GM12801 (cell line): ENCODE data around the gene PABPN1.

Experiments used
- CTCF ChIP-seq: IDR thresholded peaks from one replicate; pipeline ENCODE4 v1.5.1; 2011; ENCODE audit warnings: control low read depth; ENCODE audit not compliant: insufficient read length; ENCODE audit errors: extremely low read depth

Gene PABPN1

GRCh38 chr14:23319746-23320583 lies 1.3 kb upstream of the PABPN1 start:
- no peak for TF ChIP-seq CTCF

- TF ChIP-seq CTCF, result no peak
These were observed 603 bp downstream of the PABPN1 start for GRCh38 chr14:23321572-23322547.

- TF ChIP-seq CTCF, result no peak
These were observed 1.6 kb downstream of the PABPN1 start for GRCh38 chr14:23322568-23323517.

GRCh38 chr14:23323838-23324454 lies 2.7 kb downstream of the PABPN1 start:
- TF ChIP-seq CTCF, result no peak

GRCh38 chr14:23324455-23324846 lies 3.2 kb downstream of the PABPN1 start:
- TF ChIP-seq CTCF, result no peak

GRCh38 chr14:23324993-23325392 lies 3.7 kb downstream of the PABPN1 start:
- no peak for TF ChIP-seq CTCF
